Loucy (cell line): ENCODE results near the gene STK39.

Experiments
- H2AFZ ChIP-seq: fragments of 200-600 bp; sonication (generic); 2 replicates; pipeline ENCODE4 v1.6.0; 2016; ENCODE audit warnings: antibody characterized with exemption, mild to moderate bottlenecking, low read length, moderate library complexity
- H3F3A ChIP-seq: fragments of 200-600 bp; 2 replicates; pipeline ENCODE4 v1.6.0; 2016; ENCODE audit warnings: antibody characterized with exemption, low read depth, mild to moderate bottlenecking
- H3K27me3 ChIP-seq: fragments of 200-600 bp; sonication (generic); 2 replicates; pipeline ENCODE4 v1.6.1; 2014; ENCODE audit warnings: low read length, mild to moderate bottlenecking; ENCODE audit not compliant: insufficient read depth, poor library complexity, severe bottlenecking
- H3K36me3 ChIP-seq: fragments of 200-600 bp; sonication (generic); 2 replicates; pipeline ENCODE4 v1.6.1; 2016; ENCODE audit warnings: low read length; ENCODE audit not compliant: insufficient read depth
- H3K4me1 ChIP-seq: fragments of 200-600 bp; sonication (generic); 2 replicates; pipeline ENCODE4 v1.5.1; 2014; ENCODE audit warnings: low read length, mild to moderate bottlenecking; ENCODE audit not compliant: insufficient read depth, poor library complexity, severe bottlenecking
- H3K4me2 ChIP-seq: fragments of 200-600 bp; sonication (generic); 2 replicates; pipeline ENCODE4 v1.6.0; 2014; ENCODE audit warnings: antibody characterized with exemption, low read length, low read depth, mild to moderate bottlenecking; ENCODE audit not compliant: poor library complexity, severe bottlenecking
- H3K4me3 ChIP-seq: fragments of 200-600 bp; sonication (generic); 2 replicates; pipeline ENCODE4 v1.5.1; 2014; ENCODE audit warnings: low read length, mild to moderate bottlenecking, mixed read lengths; ENCODE audit not compliant: poor library complexity, severe bottlenecking
- H3K79me2 ChIP-seq: fragments of 200-600 bp; sonication (generic); 2 replicates; pipeline ENCODE4 v1.6.1; 2014; ENCODE audit warnings: low read length; ENCODE audit not compliant: insufficient read depth
- H3K9ac ChIP-seq: fragments of 200-600 bp; sonication (generic); 2 replicates; pipeline ENCODE4 v1.6.0; 2014; ENCODE audit warnings: mild to moderate bottlenecking, low read depth, low read length, moderate library complexity; ENCODE audit not compliant: poor library complexity, severe bottlenecking
- H3K9me2 ChIP-seq: fragments of 200-600 bp; sonication (generic); replicated peaks from 2 replicates; pipeline ENCODE4 v1.6.1; 2016; ENCODE audit warnings: low read depth, low read length, mixed read lengths
- H3K9me3 ChIP-seq: fragments of 200-600 bp; sonication (generic); 2 replicates; pipeline ENCODE4 v1.6.1; 2014; ENCODE audit warnings: mild to moderate bottlenecking, antibody characterized with exemption, low read length, low read depth; ENCODE audit not compliant: insufficient read depth
- H4K20me1 ChIP-seq: fragments of 200-600 bp; sonication (generic); 2 replicates; pipeline ENCODE4 v1.6.0; 2014; ENCODE audit warnings: antibody characterized with exemption, low read length, mild to moderate bottlenecking; ENCODE audit not compliant: insufficient read depth, poor library complexity, severe bottlenecking
- CTCF ChIP-seq: fragments of 200-600 bp; sonication (generic); conservative IDR thresholded peaks from 2 replicates; pipeline ENCODE4 v1.5.1; 2014; ENCODE audit warnings: mild to moderate bottlenecking, antibody characterized with exemption, low read length
- EZH2phosphoT487 ChIP-seq: fragments of 200-600 bp; IDR thresholded peaks from 2 replicates; pipeline ENCODE4 v1.6.1; 2018; ENCODE audit warnings: antibody characterized with exemption, mild to moderate bottlenecking, moderate library complexity, borderline replicate concordance

The STK39 gene

GRCh38 chr2:167924556-167924955, 322.8 kb downstream of the STK39 start:
- H3K4me3 ChIP-seq, result no peak overlapping the region
- no peak for TF ChIP-seq EZH2phosphoT487
- no peak for TF ChIP-seq CTCF
- H3K4me2 ChIP-seq, result no peak overlapping the region
- no peaks in the 10 kb centered on the region for H4K20me1 ChIP-seq
- no peaks in the 10 kb centered on the region for H3K36me3 ChIP-seq
- H3K9me3 ChIP-seq, result no peaks in the 10 kb centered on the region
- no peaks in the 10 kb centered on the region for H3F3A ChIP-seq
- no peaks in the 10 kb centered on the region for H3K27me3 ChIP-seq
- H3K79me2 ChIP-seq, result no peaks in the 10 kb centered on the region
- no peaks in the 10 kb centered on the region for H3K9me2 ChIP-seq
- H3K4me1 ChIP-seq, result no peaks in the 10 kb centered on the region
- no peak overlapping the region for H3K9ac ChIP-seq
- H2AFZ ChIP-seq, result no peak overlapping the region

- TF ChIP-seq CTCF, result no peak
- TF ChIP-seq EZH2phosphoT487, result no peak
- H2AFZ ChIP-seq, result no peak overlapping the region
- H3K4me2 ChIP-seq, result no peak overlapping the region
Measured at GRCh38 chr2:167916756-167917155, 330.6 kb downstream of the STK39 start.

GRCh38 chr2:167914969-167915368, 332.4 kb downstream of the STK39 start:
- Histone ChIP-seq H3K9ac (no peak overlapping the region), H3K79me2 (no peaks in the 10 kb centered on the region), H3F3A (no peaks in the 10 kb centered on the region), H3K4me1 (no peaks in the 10 kb centered on the region), H3K9me2 (no peaks in the 10 kb centered on the region), H4K20me1 (no peaks in the 10 kb centered on the region), H2AFZ (no peak overlapping the region), H3K4me2 (no peak overlapping the region), H3K4me3 (no peak overlapping the region), H3K36me3 (no peaks in the 10 kb centered on the region), H3K27me3 (no peaks in the 10 kb centered on the region), H3K9me3 (no peaks in the 10 kb centered on the region)
- no peak for TF ChIP-seq CTCF
- TF ChIP-seq EZH2phosphoT487, result no peak

More at GRCh38 chr2:167916756-167917155, 330.6 kb downstream of the STK39 start:
- Histone ChIP-seq H3K4me1 (no peaks in the 10 kb centered on the region), H3K9ac (no peak overlapping the region), H3K27me3 (no peaks in the 10 kb centered on the region), H4K20me1 (no peaks in the 10 kb centered on the region), H3F3A (no peaks in the 10 kb centered on the region), H3K9me2 (no peaks in the 10 kb centered on the region), H3K79me2 (no peaks in the 10 kb centered on the region), H3K9me3 (no peaks in the 10 kb centered on the region), H3K36me3 (no peaks in the 10 kb centered on the region), H3K4me3 (no peak overlapping the region)
